Osteoblast (primary cell): Measurements from ENCODE around the gene KLHL29. TPM values are rescaled to one million over a fixed set of nuclear protein-coding genes. Genes with fewer than 3 reads are reported as not detected.

Source experiments
- DNase-seq: peaks from one replicate; pipeline ENCODE4 v3.0.0; 2011; ENCODE audit warnings: low spot score, mixed read lengths; ENCODE audit not compliant: insufficient read length; ENCODE audit errors: missing footprints
- H2AFZ ChIP-seq: 2 replicates; pipeline ENCODE4 v1.6.0; 2011; ENCODE audit warnings: mild to moderate bottlenecking, low read length
- H3K27ac ChIP-seq: 2 replicates; pipeline ENCODE4 v1.5.1; 2011; ENCODE audit warnings: mild to moderate bottlenecking, low read depth, low read length, moderate library complexity
- H3K27me3 ChIP-seq: 2 replicates; pipeline ENCODE4 v1.6.0; 2012; ENCODE audit warnings: mild to moderate bottlenecking, control low read depth, inconsistent platforms, low read length, moderate library complexity; ENCODE audit not compliant: insufficient read depth
- H3K36me3 ChIP-seq: 2 replicates; pipeline ENCODE4 v1.5.1; 2011; ENCODE audit warnings: mild to moderate bottlenecking, low read length, control low read depth, moderate library complexity; ENCODE audit not compliant: insufficient read depth
- H3K4me1 ChIP-seq: 2 replicates; pipeline ENCODE4 v1.5.1; 2011; ENCODE audit warnings: mild to moderate bottlenecking, low read length, control low read depth, moderate library complexity; ENCODE audit not compliant: insufficient read depth
- H3K4me2 ChIP-seq: 2 replicates; pipeline ENCODE4 v1.6.0; 2011; ENCODE audit warnings: mild to moderate bottlenecking, low read length; ENCODE audit not compliant: insufficient read depth
- H3K4me3 ChIP-seq: fragments of 200-600 bp; sonication (generic); 3 replicates; pipeline ENCODE4 v1.5.1; 2012; ENCODE audit warnings: mild to moderate bottlenecking, low read length, inconsistent platforms; ENCODE audit not compliant: insufficient read depth
- H3K79me2 ChIP-seq: 2 replicates; pipeline ENCODE4 v1.6.0; 2012; ENCODE audit warnings: mild to moderate bottlenecking, low read length, control low read depth, inconsistent platforms; ENCODE audit not compliant: insufficient read depth
- H3K9me3 ChIP-seq: 2 replicates; pipeline ENCODE4 v1.5.1; 2011; ENCODE audit warnings: low read depth, low read length, control low read depth
- H4K20me1 ChIP-seq: 2 replicates; pipeline ENCODE4 v1.6.0; 2012; ENCODE audit warnings: mild to moderate bottlenecking, low read length, control low read depth; ENCODE audit not compliant: insufficient read depth
- CTCF ChIP-seq: IDR thresholded peaks from 2 replicates; pipeline ENCODE4 v1.5.1; 2011; ENCODE audit warnings: mild to moderate bottlenecking, low read depth, low read length, moderate library complexity; ENCODE audit errors: extremely low read depth
- total RNA-seq: library from RNA; depleted of rRNA; stranded (reverse); fragments of >200 nt; gene quantifications from 2 replicates; pipeline ENCODE4 v1.2.3, GENCODE V29; 2012

KLHL29 gene
- total RNA-seq, 1 donor: 3.3 TPM

- DNase-seq: no peak
Observed at GRCh38 chr2:23677836-23678235, 292.9 kb downstream of the KLHL29 start.

GRCh38 chr2:23679044-23679443 lies 294.1 kb downstream of the KLHL29 start:
- H3K4me3 ChIP-seq: no peak overlapping the region
- no peak overlapping the region for H3K27ac ChIP-seq
- H4K20me1 ChIP-seq: no peaks in the 10 kb centered on the region
- DNase-seq: no peak
- no peaks in the 10 kb centered on the region for H3K36me3 ChIP-seq
- no peaks in the 10 kb centered on the region for H3K4me1 ChIP-seq
- H3K27me3 ChIP-seq: no peaks in the 10 kb centered on the region
- peaks cover 3% of the 10 kb centered on the region for H3K9me3 ChIP-seq
- TF ChIP-seq CTCF: no peak
- no peak overlapping the region for H2AFZ ChIP-seq
- H3K79me2 ChIP-seq: no peaks in the 10 kb centered on the region
- no peak overlapping the region for H3K4me2 ChIP-seq

More at GRCh38 chr2:23677836-23678235, 292.9 kb downstream of the KLHL29 start:
- Histone ChIP-seq H4K20me1 (no peaks in the 10 kb centered on the region), H3K4me2 (no peak overlapping the region), H3K27ac (no peak overlapping the region), H3K9me3 (peaks cover 3% of the 10 kb centered on the region), H2AFZ (no peak overlapping the region), H3K36me3 (no peaks in the 10 kb centered on the region), H3K27me3 (no peaks in the 10 kb centered on the region), H3K79me2 (no peaks in the 10 kb centered on the region), H3K4me3 (no peak overlapping the region), H3K4me1 (no peaks in the 10 kb centered on the region)
- TF ChIP-seq CTCF: no peak

- Histone ChIP-seq H3K4me3 (no peak overlapping the region), H3K9me3 (peaks cover 3% of the 10 kb centered on the region), H2AFZ (no peak overlapping the region), H3K36me3 (no peaks in the 10 kb centered on the region), H3K4me2 (no peak overlapping the region), H3K27ac (no peak overlapping the region), H3K79me2 (no peaks in the 10 kb centered on the region), H3K4me1 (no peaks in the 10 kb centered on the region), H3K27me3 (no peaks in the 10 kb centered on the region), H4K20me1 (no peaks in the 10 kb centered on the region)
- no peak for DNase-seq
- no peak for TF ChIP-seq CTCF
Observed at GRCh38 chr2:23680951-23681350, 296.0 kb downstream of the KLHL29 start.

GRCh38 chr2:23681356-23682140 lies 296.6 kb downstream of the KLHL29 start:
- H3K4me3 ChIP-seq: no peak overlapping the region
- TF ChIP-seq CTCF: no peak
- peak; percentile 85 for DNase-seq
- H4K20me1 ChIP-seq: no peaks in the 10 kb centered on the region
- peaks cover 3% of the 10 kb centered on the region for H3K9me3 ChIP-seq
- H3K4me1 ChIP-seq: no peaks in the 10 kb centered on the region
- H3K79me2 ChIP-seq: no peaks in the 10 kb centered on the region
- H2AFZ ChIP-seq: no peak overlapping the region
- H3K27ac ChIP-seq: no peak overlapping the region
- H3K27me3 ChIP-seq: no peaks in the 10 kb centered on the region
- H3K36me3 ChIP-seq: no peaks in the 10 kb centered on the region
- H3K4me2 ChIP-seq: no peak overlapping the region
